SK-N-SH treated with all-trans-retinoic acid at 6 μM for 48 hours (cell line): Measurements from ENCODE around the gene ZGLP1.

Experiments used
- GLIS3 ChIP-seq: fragments of 250-450 bp; sonication (Bioruptor Pico); IDR thresholded peaks from 2 replicates; pipeline ENCODE4 v1.5.0; 2020; ENCODE audit warnings: mild to moderate bottlenecking, moderate library complexity
- RARB ChIP-seq: fragments of 250-450 bp; sonication (Bioruptor Pico); IDR thresholded peaks from 2 replicates; pipeline ENCODE4 v1.8.0; 2021; ENCODE audit warnings: mild to moderate bottlenecking, moderate library complexity

GRCh38 chr19:10305139-10305806 is 4.3 kb downstream of the ZGLP1 start:
- TF ChIP-seq RARB (CRISPR knock-in tag) (no peak), GLIS3 (CRISPR knock-in tag) (no peak)
